Peyer's patch (tissue), 4 donors: ENCODE data around the gene DHX29. TPM values are rescaled to one million over a fixed set of nuclear protein-coding genes. Genes with fewer than 3 reads are reported as not detected.

ENCODE experiments used
- DNase-seq, 3 donors: peaks; one replicate each; pipeline ENCODE4 v3.0.0-alpha.2; 2017 to 2019
- H3K27ac ChIP-seq, 4 donors: fragments of 200-600 bp; sonication (generic); one replicate each; pipeline ENCODE4 v1.5.1; 2016 to 2019
- H3K27me3 ChIP-seq, 2 donors: fragments of 200-600 bp; sonication (generic); one replicate each; pipeline ENCODE4 v1.5.1; 2019
- H3K36me3 ChIP-seq, 3 donors: fragments of 200-600 bp; sonication (generic); one replicate each; pipeline ENCODE4 v1.5.1; 2016 to 2019
- H3K4me1 ChIP-seq, 4 donors: fragments of 200-600 bp; sonication (generic); one replicate each; pipeline ENCODE4 v1.5.1; 2016 to 2019
- H3K4me3 ChIP-seq, 4 donors: fragments of 200-600 bp; sonication (generic); 1 replicate in 3 of 4; 2 replicates in 1 of 4; pipeline ENCODE4 v1.5.1; 2016 to 2019; ENCODE audit warnings: mild to moderate bottlenecking in 1 of 4
- H3K9me3 ChIP-seq, 4 donors: fragments of 200-600 bp; sonication (generic); one replicate each; pipeline ENCODE4 v1.5.1; 2016 to 2019; ENCODE audit warnings: mild to moderate bottlenecking in 1 of 4
- CTCF ChIP-seq, 6 experiments: fragments of 450-650 bp in 4 of 6; fragments of 200-600 bp in 2 of 6; sonication (generic) in 1 of 6; IDR thresholded peaks; one replicate each; pipeline ENCODE4 v1.5.1; 2017 to 2019; ENCODE audit warnings: antibody characterized with exemption in 6 of 6, mild to moderate bottlenecking in 3 of 6, moderate library complexity in 1 of 6
- POLR2A ChIP-seq, 2 donors: fragments of 450-650 bp; IDR thresholded peaks; one replicate each; pipeline ENCODE4 v1.5.1; 2017; ENCODE audit warnings: antibody characterized with exemption in 2 of 2, mild to moderate bottlenecking in 2 of 2, moderate library complexity in 2 of 2
- total RNA-seq, 4 donors: library from RNA; depleted of rRNA; stranded (reverse); fragments of >200 nt; gene quantifications; one replicate each; pipeline ENCODE4 v1.1.0, GENCODE V29; 2016

The DHX29 gene
- total RNA-seq, 4 donors from 2014 or later: 16.0 to 26.4 (median 20.9) TPM

GRCh38 chr5:55316289-55316688 lies 8.8 kb upstream of the DHX29 start:
- Histone ChIP-seq H3K4me1 (no peaks in the 10 kb centered on the region), H3K9me3 (no peaks in the 10 kb centered on the region)
- no peak for TF ChIP-seq CTCF (IDR thresholded peaks at IDR 0.05)
- no peak for TF ChIP-seq POLR2A (IDR thresholded peaks at IDR 0.05)

GRCh38 chr5:55313870-55314617 lies 6.5 kb upstream of the DHX29 start:
- peaks cover 0 to 17% (median 4%) of the 10 kb centered on the region in 4 donors for H3K4me1 ChIP-seq
- H3K27me3 ChIP-seq: no peaks in the 10 kb centered on the region
- H3K36me3 ChIP-seq: no peaks in the 10 kb centered on the region
- TF ChIP-seq CTCF (IDR thresholded peaks at IDR 0.05) (no peak), POLR2A (IDR thresholded peaks at IDR 0.05) (no peak)
- no peak for DNase-seq
- no peak overlapping the region for H3K4me3 ChIP-seq
- H3K9me3 ChIP-seq: no peaks in the 10 kb centered on the region
- no peak overlapping the region for H3K27ac ChIP-seq

More at GRCh38 chr5:55316289-55316688, 8.8 kb upstream of the DHX29 start:
- Histone ChIP-seq H3K27ac (no peak overlapping the region), H3K27me3 (no peaks in the 10 kb centered on the region), H3K36me3 (no peaks in the 10 kb centered on the region), H3K4me3 (no peak overlapping the region)
- no peak for DNase-seq

- no peaks in the 10 kb centered on the region for H3K9me3 ChIP-seq
- H3K4me1 ChIP-seq: peaks cover 3 to 46% (median 8%) of the 10 kb centered on the region in 4 donors
- H3K27me3 ChIP-seq: no peaks in the 10 kb centered on the region
- DNase-seq: no peak
- peak overlapping the region; percentile 64 to 84 (median 73) for H3K4me3 ChIP-seq
- TF ChIP-seq POLR2A (IDR thresholded peaks at IDR 0.05) (no peak), CTCF (IDR thresholded peaks at IDR 0.05) (peak in 1 of 6 experiments; percentile 7)
- H3K36me3 ChIP-seq: no peaks in the 10 kb centered on the region
- H3K27ac ChIP-seq: peak overlapping the region; percentile 86 to 96 (median 88)
Observed at GRCh38 chr5:55308254-55308836, 851 bp upstream of the DHX29 start.

- H3K9me3 ChIP-seq: no peaks in the 10 kb centered on the region
- no peak for DNase-seq
- H3K27me3 ChIP-seq: no peaks in the 10 kb centered on the region
- H3K27ac ChIP-seq: peak overlapping the region; percentile 86 to 96 (median 88)
- peaks cover 3 to 46% (median 8%) of the 10 kb centered on the region in 4 donors for H3K4me1 ChIP-seq
- H3K4me3 ChIP-seq: peak overlapping the region; percentile 64 to 84 (median 73)
- no peaks in the 10 kb centered on the region for H3K36me3 ChIP-seq
- TF ChIP-seq POLR2A (IDR thresholded peaks at IDR 0.05) (no peak), CTCF (IDR thresholded peaks at IDR 0.05) (no peak)
Observed at GRCh38 chr5:55306641-55307382, 682 bp downstream of the DHX29 start.

GRCh38 chr5:55305345-55305744 lies 2.1 kb downstream of the DHX29 start:
- TF ChIP-seq POLR2A (IDR thresholded peaks at IDR 0.05) (no peak), CTCF (IDR thresholded peaks at IDR 0.05) (no peak)
- DNase-seq: no peak
- Histone ChIP-seq H3K36me3 (peaks cover 0 to 7% (median 0%) of the 10 kb centered on the region in 3 donors), H3K27ac (no peak overlapping the region), H3K27me3 (no peaks in the 10 kb centered on the region), H3K4me1 (peaks cover 3 to 42% (median 8%) of the 10 kb centered on the region in 4 donors), H3K9me3 (no peaks in the 10 kb centered on the region), H3K4me3 (no peak overlapping the region)
